Measurements from ENCODE around the gene TMPRSS7. TPM values are rescaled to one million over a fixed set of nuclear protein-coding genes. Genes with fewer than 3 reads are reported as not detected.

TMPRSS7 gene
- total and polyA plus RNA-seq, 5 donors: not detected

DNA sequence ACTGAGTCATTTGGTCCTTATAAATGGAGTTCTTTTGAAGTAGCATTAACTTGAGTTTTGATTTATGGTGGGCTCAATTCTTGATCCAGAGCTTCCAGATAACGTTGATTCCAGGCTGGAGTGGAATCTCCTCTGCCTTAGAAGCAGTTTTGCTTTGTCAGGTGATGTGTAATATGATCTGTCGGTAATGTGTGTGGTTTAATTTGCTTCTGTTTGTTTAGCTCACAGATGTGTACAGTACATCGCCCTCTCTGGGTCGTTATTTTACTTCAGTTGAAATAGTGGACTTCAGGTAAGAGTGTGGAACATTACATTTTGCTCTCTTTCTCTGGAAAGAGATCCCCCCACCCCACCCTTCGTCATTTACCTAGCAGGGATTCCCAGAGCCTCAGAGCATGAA is 74.8 kb downstream of the TMPRSS7 start:
- Histone ChIP-seq H3K27ac (ENCODE audit: low read length) (no peak overlapping the region), H3K9me3 (ENCODE audit: control insufficient read depth, low read length) (no peaks in the 10 kb centered on the region), H3K4me1 (ENCODE audit: control insufficient read depth, insufficient read depth, low read length) (no peaks in the 10 kb centered on the region), H3K27me3 (ENCODE audit: control insufficient read depth, insufficient read depth) (no peaks in the 10 kb centered on the region), H3K4me3 (ENCODE audit: low read length) (no peak overlapping the region)
- ATAC-seq (no peak), DNase-seq (no peak)
- WGBS: 80% methylated on average over 5 of the region's 5 CpGs
- intact Hi-C loops (cut with DNase I): no loop called here

GRCh38 chr3:112111785-112112402 is 77.4 kb downstream of the TMPRSS7 start:
- ATAC-seq (peak; percentile 70 to 74), DNase-seq (no peak)
- H3K27ac ChIP-seq (ENCODE audit: low read length): no peak overlapping the region
- no peaks in the 10 kb centered on the region for H3K27me3 ChIP-seq (ENCODE audit: control insufficient read depth, insufficient read depth)
- 32% methylated on average over 3 of the region's 3 CpGs for WGBS
- H3K4me3 ChIP-seq (ENCODE audit: low read length): no peak overlapping the region
- intact Hi-C loops (cut with DNase I): loop anchor here in 2 of 4 donors (5.0 kb wide), 2 partner anchors 405 to 410 kb away; no protein-coding TSS in a partner anchor
- H3K4me1 ChIP-seq (ENCODE audit: control insufficient read depth, insufficient read depth, low read length): peaks cover 3% of the 10 kb centered on the region
- H3K9me3 ChIP-seq (ENCODE audit: control insufficient read depth, low read length): no peaks in the 10 kb centered on the region

DNA sequence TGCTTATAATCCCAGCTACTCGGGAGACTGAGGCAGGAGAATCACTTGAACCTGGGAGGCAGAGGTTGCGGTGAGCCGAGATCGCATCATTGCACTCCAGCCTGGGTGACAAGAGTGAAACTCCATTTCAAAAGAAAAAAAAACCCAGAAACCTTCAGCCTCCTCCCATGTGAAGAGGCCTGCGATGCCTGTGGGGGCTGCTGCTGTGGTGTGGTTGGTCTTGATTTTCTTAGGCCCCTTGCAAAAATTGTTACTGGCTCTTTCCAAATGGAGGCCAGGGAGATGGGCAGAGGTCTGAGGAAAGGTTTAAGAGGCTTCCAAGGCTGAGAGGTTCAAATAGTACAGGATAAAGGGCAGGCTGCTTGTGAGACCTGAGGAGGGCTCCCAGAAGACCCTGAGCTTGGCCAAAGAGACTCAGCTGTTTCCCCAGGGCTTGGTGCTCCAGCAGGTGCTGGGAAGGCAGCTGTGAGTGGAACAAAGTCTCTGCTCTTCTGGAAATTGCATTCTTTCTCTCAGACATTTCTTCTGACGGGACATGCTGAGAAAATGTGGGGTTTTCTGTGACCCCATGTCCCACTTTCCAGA is 80.1 kb downstream of the TMPRSS7 start:
- ATAC-seq (no peak), DNase-seq (no peak)
- no peaks in the 10 kb centered on the region for H3K27me3 ChIP-seq (ENCODE audit: control insufficient read depth, insufficient read depth)
- H3K9me3 ChIP-seq (ENCODE audit: control insufficient read depth, low read length): no peaks in the 10 kb centered on the region
- intact Hi-C loops (cut with DNase I): loop anchor here in 2 of 4 donors (5.0 kb wide), 2 partner anchors 403 to 408 kb away; no protein-coding TSS in a partner anchor
- peaks cover 4% of the 10 kb centered on the region for H3K4me1 ChIP-seq (ENCODE audit: control insufficient read depth, insufficient read depth, low read length)
- no peak overlapping the region for H3K4me3 ChIP-seq (ENCODE audit: low read length)
- H3K27ac ChIP-seq (ENCODE audit: low read length): no peak overlapping the region
- 96% methylated on average over 6 of the region's 6 CpGs for WGBS

DNA sequence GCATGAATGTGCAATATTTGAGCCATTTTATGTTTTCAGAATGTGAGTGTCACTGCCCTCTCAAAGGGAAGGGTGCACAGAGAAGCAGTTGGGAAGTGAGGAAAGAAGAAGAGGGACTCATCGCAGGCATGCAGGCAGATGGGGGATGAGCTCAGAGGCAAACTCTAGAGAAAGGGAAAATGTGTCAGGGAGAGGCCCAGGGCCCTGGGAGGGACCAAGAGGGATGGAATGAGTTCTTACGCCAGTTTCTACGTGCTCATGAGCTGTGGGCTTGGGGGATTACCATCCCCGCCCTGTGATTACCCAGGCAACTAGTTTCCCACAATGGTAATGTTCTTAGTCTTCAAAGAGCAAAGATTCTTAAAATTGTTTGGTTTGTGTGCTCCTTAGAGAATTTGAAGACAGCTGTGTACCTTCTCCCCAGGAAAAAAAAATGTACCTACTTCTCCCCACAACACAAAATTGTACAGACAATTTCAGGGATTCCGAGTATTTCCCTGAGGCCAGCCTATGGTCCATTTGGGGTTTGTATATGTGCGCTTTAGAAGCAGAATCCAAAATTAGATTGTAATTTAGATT is 80.7 kb downstream of the TMPRSS7 start:
- H3K4me1 ChIP-seq (ENCODE audit: control insufficient read depth, insufficient read depth, low read length): peaks cover 4% of the 10 kb centered on the region
- WGBS: 86% methylated on average over 6 of the region's 6 CpGs
- H3K9me3 ChIP-seq (ENCODE audit: control insufficient read depth, low read length): no peaks in the 10 kb centered on the region
- intact Hi-C loops (cut with DNase I): no loop called here
- H3K4me3 ChIP-seq (ENCODE audit: low read length): no peak overlapping the region
- H3K27me3 ChIP-seq (ENCODE audit: control insufficient read depth, insufficient read depth): no peaks in the 10 kb centered on the region
- ATAC-seq: no peak
- no peak overlapping the region for H3K27ac ChIP-seq (ENCODE audit: low read length)
- DNase-seq: no peak

- 78% methylated on average over 6 of the region's 6 CpGs for WGBS
- no peak for ATAC-seq
- Histone ChIP-seq H3K9me3 (ENCODE audit: control insufficient read depth, low read length) (no peaks in the 10 kb centered on the region), H3K4me3 (ENCODE audit: low read length) (no peak overlapping the region), H3K27ac (ENCODE audit: low read length) (no peak overlapping the region), H3K27me3 (ENCODE audit: control insufficient read depth, insufficient read depth) (no peaks in the 10 kb centered on the region), H3K4me1 (ENCODE audit: control insufficient read depth, insufficient read depth, low read length) (peaks cover 4% of the 10 kb centered on the region)
- no peak for DNase-seq
- intact Hi-C loops (cut with DNase I): no loop called here
These were observed 81.4 kb downstream of the TMPRSS7 start for GRCh38 chr3:112115806-112116383.

DNA sequence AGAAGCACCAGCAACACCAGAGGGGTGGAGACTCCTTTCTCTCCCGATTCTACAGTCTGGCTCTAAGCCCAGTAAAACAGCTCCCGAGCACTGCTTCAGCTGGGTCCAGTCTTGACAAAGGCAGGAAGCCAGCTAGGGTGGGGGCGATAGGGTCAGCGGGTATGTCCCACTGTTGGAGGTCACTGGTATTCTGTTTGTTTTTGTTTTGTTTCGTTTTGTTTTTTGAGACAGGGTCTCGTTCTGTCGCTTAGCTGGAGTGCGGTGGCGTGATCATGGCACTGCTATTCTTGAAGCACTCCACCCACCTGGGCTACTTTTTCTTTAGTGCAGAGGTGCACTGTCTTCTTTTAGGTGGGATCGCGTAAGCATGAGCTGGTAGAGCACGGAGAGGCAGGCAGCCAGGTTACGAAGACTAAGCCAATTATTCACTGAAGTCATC is 82.2 kb downstream of the TMPRSS7 start:
- intact Hi-C loops (cut with DNase I): no loop called here
- whole genome bisulfite sequencing: 52% methylated on average over 13 of the region's 13 CpGs
- H3K27ac ChIP-seq (ENCODE audit: low read length): peak overlapping the region; percentile 57
- H3K27me3 ChIP-seq (ENCODE audit: control insufficient read depth, insufficient read depth): no peaks in the 10 kb centered on the region
- ATAC-seq (peak; percentile 69 to 83), DNase-seq (peak; percentile 26 to 62 (median 57))
- H3K9me3 ChIP-seq (ENCODE audit: control insufficient read depth, low read length): no peaks in the 10 kb centered on the region
- peak overlapping the region; percentile 46 for H3K4me3 ChIP-seq (ENCODE audit: low read length)
- H3K4me1 ChIP-seq (ENCODE audit: control insufficient read depth, insufficient read depth, low read length): peaks cover 4% of the 10 kb centered on the region

DNA sequence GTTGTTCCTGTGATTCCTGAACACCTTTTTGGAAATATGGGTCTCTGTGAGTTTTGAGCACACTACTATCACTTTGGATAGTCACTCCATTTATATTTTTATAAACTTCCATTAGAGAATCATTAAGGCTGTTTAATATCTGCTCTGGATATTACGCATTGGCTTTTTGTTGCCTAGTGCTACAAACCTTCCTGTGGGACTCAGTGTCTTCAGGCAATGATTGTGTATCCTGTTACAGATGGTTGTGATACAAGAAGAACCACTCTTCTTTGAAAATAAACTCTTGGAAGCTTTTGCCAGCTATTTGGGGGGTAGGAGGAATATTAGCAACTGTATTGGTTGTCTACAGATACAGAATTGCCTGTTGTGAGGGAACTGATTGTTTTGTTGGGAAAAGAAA is 82.9 kb downstream of the TMPRSS7 start:
- H3K9me3 ChIP-seq (ENCODE audit: control insufficient read depth, low read length): no peaks in the 10 kb centered on the region

GRCh38 chr3:112117841-112118571 is 83.5 kb downstream of the TMPRSS7 start:
- Histone ChIP-seq H3K27me3 (ENCODE audit: control insufficient read depth, insufficient read depth) (no peaks in the 10 kb centered on the region), H3K4me1 (ENCODE audit: control insufficient read depth, insufficient read depth, low read length) (peaks cover 4% of the 10 kb centered on the region), H3K9me3 (ENCODE audit: control insufficient read depth, low read length) (no peaks in the 10 kb centered on the region), H3K27ac (ENCODE audit: low read length) (no peak overlapping the region), H3K4me3 (ENCODE audit: low read length) (no peak overlapping the region)
- peak in 2 of 3 donors; percentile 65 to 74 for DNase-seq
- WGBS: 87% methylated on average over 4 of the region's 4 CpGs
- peak; percentile 58 for ATAC-seq
- intact Hi-C loops (cut with DNase I): no loop called here

More for the DNA sequence above, 82.9 kb downstream of the TMPRSS7 start:
- ATAC-seq: no peak
- H3K4me1 ChIP-seq (ENCODE audit: control insufficient read depth, insufficient read depth, low read length): peaks cover 4% of the 10 kb centered on the region
- intact Hi-C loops (cut with DNase I): no loop called here
- H3K27me3 ChIP-seq (ENCODE audit: control insufficient read depth, insufficient read depth): no peaks in the 10 kb centered on the region
- DNase-seq: no peak
- WGBS: 82% methylated on average over 1 of the region's 1 CpG
- H3K4me3 ChIP-seq (ENCODE audit: low read length): no peak overlapping the region
- H3K27ac ChIP-seq (ENCODE audit: low read length): no peak overlapping the region

DNA sequence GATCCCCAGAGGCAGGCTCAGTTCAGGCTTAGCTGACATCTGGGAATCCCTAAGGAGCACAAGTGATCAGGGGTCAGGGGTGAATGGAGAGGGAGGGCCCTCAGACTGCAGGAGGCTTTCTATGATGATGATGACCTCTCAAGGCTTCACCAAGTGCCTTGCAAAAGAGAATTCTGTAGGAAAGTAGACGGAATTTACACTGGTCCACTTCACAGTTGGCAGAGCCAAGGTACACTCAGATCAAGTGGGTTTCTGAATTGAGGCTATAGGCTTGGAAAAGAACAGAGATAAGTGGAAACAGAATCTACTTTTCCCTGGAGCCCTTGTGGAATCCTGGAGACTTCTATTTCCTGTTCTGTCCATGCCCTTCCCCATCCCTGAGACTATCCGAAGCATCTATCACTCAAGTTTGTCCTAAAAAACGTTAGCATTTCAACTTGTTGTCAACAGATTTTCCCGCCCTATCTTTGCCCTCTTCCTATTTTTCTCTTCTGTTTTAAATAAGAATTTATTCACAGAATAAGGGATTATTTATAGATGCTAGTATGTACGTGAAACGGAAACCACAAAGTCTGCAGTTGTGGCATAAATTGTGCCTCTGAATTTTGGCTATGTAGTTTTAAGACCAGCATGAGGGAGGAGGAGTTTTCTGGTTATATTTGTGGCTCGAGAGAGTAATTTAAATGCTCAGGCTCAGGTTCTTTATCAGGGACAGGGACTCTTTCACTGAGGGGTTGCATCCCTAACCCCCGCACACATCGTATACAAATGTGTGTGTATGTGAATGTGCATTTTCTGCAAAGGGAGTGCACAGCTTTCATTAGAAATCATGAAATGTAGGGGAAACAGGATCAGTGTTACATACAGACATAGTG is 85.7 kb downstream of the TMPRSS7 start:
- intact Hi-C loops (cut with DNase I): no loop called here
- H3K27ac ChIP-seq (ENCODE audit: low read length): no peak overlapping the region
- DNase-seq (no peak), ATAC-seq (no peak)
- H3K27me3 ChIP-seq (ENCODE audit: control insufficient read depth, insufficient read depth): no peaks in the 10 kb centered on the region
- H3K4me3 ChIP-seq (ENCODE audit: low read length): no peak overlapping the region
- 68% methylated on average over 9 of the region's 9 CpGs for WGBS
- peaks cover 4% of the 10 kb centered on the region for H3K4me1 ChIP-seq (ENCODE audit: control insufficient read depth, insufficient read depth, low read length)
- no peaks in the 10 kb centered on the region for H3K9me3 ChIP-seq (ENCODE audit: control insufficient read depth, low read length)
